Measurements from ENCODE around the gene AATK. TPM values are rescaled to one million over a fixed set of nuclear protein-coding genes. Genes with fewer than 3 reads are reported as not detected.
A peak's percentile ranks its signal among the peaks of the same experiment; 100 is the strongest.

The AATK gene
- total and polyA plus RNA-seq, 9 of the 15 experiments (the other 6 are each of a cell fraction or from before 2014, with no cell fraction given) = 0.11 to 0.55 (median 0.38) TPM; not detected in 5

- 0 out of 2 replicates have a peak, but pooled peaks have one; percentile 11 for TF ChIP-seq TCF3 (CRISPR knock-in tag; IDR thresholded peaks at IDR 0.05)
- no peak for TF ChIP-seq U2AF1 (optimal IDR thresholded peaks at IDR 0.05; ENCODE audit: low read depth, low read length)
- TF ChIP-seq KAT2B (IDR thresholded peaks at IDR 0.05; ENCODE audit: low read depth, low read length) = no peak
- peak in 1 of 2 experiments; percentile 66; a peak in 1 of 4 replicates for TF ChIP-seq FOXA3 (CRISPR knock-in tag; conservative IDR thresholded peaks at IDR 0.05 in 1 of 2, IDR thresholded peaks at IDR 0.05 in 1 of 2)
- no peak for TF ChIP-seq EZH2 (IDR thresholded peaks at IDR 0.05; ENCODE audit: borderline replicate concordance, low read depth, low read length)
- TF ChIP-seq SOX6 (IDR thresholded peaks at IDR 0.05) = 0 out of 2 replicates have a peak, but pooled peaks have one; percentile 12
- TF ChIP-seq RBM25 (IDR thresholded peaks at IDR 0.05; ENCODE audit: low read depth, low read length, severe bottlenecking) = no peak
- TF ChIP-seq ZFX (CRISPR knock-in tag; IDR thresholded peaks at IDR 0.05) = 0 out of 2 replicates have a peak, but pooled peaks have one; percentile 18
- TF ChIP-seq ZNF668 (CRISPR knock-in tag; IDR thresholded peaks at IDR 0.05) = no peak
- no peak for TF ChIP-seq KLF6 (CRISPR knock-in tag; IDR thresholded peaks at IDR 0.05; ENCODE audit: borderline replicate concordance)
These were observed 34.9 kb upstream of the AATK start (continued) for GRCh38 chr17:81200695-81201580.

GRCh38 chr17:81200201-81200600, 34.2 kb upstream of the AATK start:
- ATAC-seq (no peak), DNase-seq (ENCODE audit: extremely low read depth in 1 of 4, low spot score in 3 of 4) (no peak), FAIRE-seq (no peak)
- BruUV-seq (replicated peaks) = no TSS peak
- H3K27me3 ChIP-seq (ENCODE audit: control insufficient read depth in 2 of 2, insufficient read depth in 2 of 2, low read length in 2 of 2) = no peaks in the 10 kb centered on the region
- H3K4me1 ChIP-seq (replicated peaks in 1 of 2; ENCODE audit: control insufficient read depth in 2 of 2, insufficient read depth in 2 of 2, low read length in 2 of 2) = peaks cover 3 to 31% of the 10 kb centered on the region in 2 experiments; a peak in 3 of 5 replicates
- no peaks in the 10 kb centered on the region for H4K20me1 ChIP-seq (replicated peaks; ENCODE audit: control insufficient read depth, insufficient read depth, low read length)
- H3K9me1 ChIP-seq (ENCODE audit: control insufficient read depth, insufficient read depth, low read length) = peaks cover 3% of the 10 kb centered on the region
- CTCF ChIA-PET (ENCODE audit: low intra/inter-chr PET ratio) = no interaction called here
- H3K4me2 ChIP-seq (ENCODE audit: insufficient read depth, low read length) = no peak overlapping the region
- no peak overlapping the region for H3K27ac ChIP-seq (ENCODE audit: extremely low read depth, low read depth, low read length)
- H3K4me3 ChIP-seq = no peak overlapping the region
- H3K36me3 ChIP-seq (ENCODE audit: control insufficient read depth, insufficient read depth, low read length) = peaks cover 2% of the 10 kb centered on the region; the same call in 2 of the 3 replicates
- H2AFZ ChIP-seq (ENCODE audit: low read depth, low read length) = no peak overlapping the region; the same call in 1 of the 2 replicates
- no peak for TF ChIP-seq EWSR1 (IDR thresholded peaks at IDR 0.05; ENCODE audit: borderline replicate concordance, low read depth, partially characterized antibody)
- no peak for TF ChIP-seq CHD1 (IDR thresholded peaks at IDR 0.05; ENCODE audit: low read length)
- TF ChIP-seq E2F3 (CRISPR knock-in tag; IDR thresholded peaks at IDR 0.05) = no peak
- no peak for TF ChIP-seq ATF7 (IDR thresholded peaks at IDR 0.05)
- no peak for TF ChIP-seq HDAC6 (IDR thresholded peaks at IDR 0.05; ENCODE audit: low read depth, low read length)
- TF ChIP-seq POLR2G (IDR thresholded peaks at IDR 0.05; ENCODE audit: low read depth, low read length) = 0 out of 2 replicates have a peak, but pooled peaks have one; percentile 17
- POLR2A ChIA-PET = no interaction called here
- intact Hi-C loops (cut with micrococcal nuclease) (loop anchor here (2.0 kb wide), 1 partner anchor 57 kb away; no protein-coding TSS in a partner anchor), in situ Hi-C loops (cut with MboI) (no loop called here)
- no peaks in the 10 kb centered on the region for H3K9me3 ChIP-seq (replicated peaks; ENCODE audit: control insufficient read depth, insufficient read depth, low read depth, low read length)
- H3K79me2 ChIP-seq (ENCODE audit: control insufficient read depth, insufficient read depth, low read length) = no peaks in the 10 kb centered on the region
- WGBS (ENCODE audit: insufficient coverage, low coverage, missing lambda C conversion rate) = 88% methylated on average over 9 of the region's 18 CpGs
- H3K9ac ChIP-seq (ENCODE audit: insufficient read depth in 1 of 2, low read depth in 2 of 2, low read length in 2 of 2) = no peak overlapping the region
